Measurements from ENCODE around the gene MSL3.

- TF ChIP-seq EZH2 (IDR thresholded peaks at IDR 0.05; ENCODE audit: borderline replicate concordance, insufficient read depth, low read length, poor library complexity, severe bottlenecking) (no peak), CTCF (IDR thresholded peaks at IDR 0.05; ENCODE audit: poor library complexity, severe bottlenecking) (no peak), POLR2AphosphoS5 (IDR thresholded peaks at IDR 0.05) (no peak)
Measured at GRCh38 chrX:11753668-11754067, 4.4 kb upstream of the MSL3 start.

Measured in neural cell (in vitro differentiated cells).